ENCODE results near the gene GZMM.
"Not testable (repeated sequence)": the region's sequence is repeated elsewhere in the genome, so short reads cannot be mapped to it uniquely, and the experiment has no call there.

GZMM gene

DNA sequence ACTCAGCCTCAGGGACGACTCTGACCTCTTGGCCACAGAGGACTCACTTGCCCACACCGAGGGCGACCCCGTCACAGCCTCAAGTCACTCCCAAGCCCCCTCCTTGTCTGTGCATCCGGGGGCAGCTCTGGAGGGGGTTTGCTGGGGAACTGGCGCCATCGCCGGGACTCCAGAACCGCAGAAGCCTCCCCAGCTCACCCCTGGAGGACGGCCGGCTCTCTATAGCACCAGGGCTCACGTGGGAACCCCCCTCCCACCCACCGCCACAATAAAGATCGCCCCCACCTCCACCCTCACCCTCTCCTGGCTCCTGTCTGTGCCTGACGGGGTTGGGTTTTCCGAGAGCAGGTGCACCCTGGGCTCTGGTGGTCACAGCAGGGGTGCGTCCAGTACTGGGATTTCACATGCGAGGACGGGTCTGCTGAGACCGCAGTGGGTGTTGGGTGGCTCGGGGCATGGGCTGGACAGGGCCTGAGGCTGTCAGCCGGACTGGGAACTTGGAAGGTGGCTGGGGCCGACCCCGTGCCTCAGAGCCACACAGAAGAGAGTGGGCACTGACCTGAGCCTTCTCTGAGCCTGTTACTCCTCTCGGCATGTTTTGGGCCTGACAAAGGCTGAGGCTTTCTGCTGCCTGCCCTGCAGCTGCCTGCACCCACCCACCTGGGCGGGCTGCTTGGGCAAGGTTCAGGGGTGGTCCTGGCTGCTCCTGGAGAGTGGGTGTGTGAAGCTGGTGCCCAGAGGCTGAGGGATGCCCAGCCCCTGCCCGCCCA, 39.5 kb downstream of the GZMM start:
- no peak for DNase-seq (ENCODE audit: low read depth in 2 of 2)

DNA sequence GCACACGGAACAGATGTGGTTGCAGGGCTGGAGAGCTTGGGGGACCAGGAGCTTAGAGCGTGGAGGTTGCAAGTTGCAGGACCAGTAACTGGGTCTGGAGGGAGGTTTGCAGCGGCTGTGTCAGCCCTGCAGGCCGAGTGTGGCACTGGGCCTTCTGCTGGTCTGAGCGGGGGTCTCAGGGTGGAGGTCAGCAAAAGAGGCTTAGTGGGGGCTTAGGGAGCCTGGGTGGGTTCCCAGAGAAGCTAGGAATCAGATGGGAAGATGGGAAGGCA, 40.1 kb downstream of the GZMM start:
- no peak for DNase-seq (ENCODE audit: low read depth in 2 of 2)

DNA sequence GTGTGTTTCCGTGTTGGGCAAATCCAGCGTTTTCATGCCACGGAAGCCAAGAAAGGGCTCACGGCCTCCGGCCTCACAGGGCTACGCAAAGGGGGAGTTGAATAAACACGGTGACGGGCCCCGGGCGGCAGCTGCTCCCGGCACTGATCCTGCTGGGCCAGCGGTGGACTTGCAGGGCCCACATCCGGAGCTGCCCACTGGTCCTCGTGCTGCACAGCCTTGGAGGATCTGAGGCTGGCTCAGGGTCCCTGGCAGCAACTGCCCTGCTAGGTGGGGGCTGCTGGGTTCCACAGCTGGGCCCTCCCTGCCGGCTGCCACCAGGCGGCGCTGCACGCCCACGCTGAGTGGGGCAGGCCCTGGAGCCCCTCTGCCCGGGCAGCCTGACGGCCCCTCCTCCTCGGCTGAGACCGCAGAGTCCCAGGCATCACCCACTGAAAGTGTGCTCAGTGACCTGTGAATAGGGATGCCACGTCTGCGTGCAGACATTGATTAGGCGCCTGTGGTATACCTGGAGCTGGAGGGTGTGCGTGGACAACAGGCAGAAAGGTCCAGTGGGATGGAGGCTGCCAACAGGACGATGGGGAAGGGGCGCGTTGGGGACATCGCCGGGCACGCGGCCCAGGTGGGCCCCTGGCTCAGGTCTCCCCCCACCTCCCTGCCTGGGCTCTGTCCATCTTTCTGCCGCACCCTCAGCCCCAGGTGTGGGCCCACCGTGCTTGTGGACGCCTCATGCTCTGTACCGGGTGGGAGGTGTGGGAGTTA, 40.6 kb downstream of the GZMM start:
- DNase-seq (ENCODE audit: low read depth in 2 of 2), result no peak

DNA sequence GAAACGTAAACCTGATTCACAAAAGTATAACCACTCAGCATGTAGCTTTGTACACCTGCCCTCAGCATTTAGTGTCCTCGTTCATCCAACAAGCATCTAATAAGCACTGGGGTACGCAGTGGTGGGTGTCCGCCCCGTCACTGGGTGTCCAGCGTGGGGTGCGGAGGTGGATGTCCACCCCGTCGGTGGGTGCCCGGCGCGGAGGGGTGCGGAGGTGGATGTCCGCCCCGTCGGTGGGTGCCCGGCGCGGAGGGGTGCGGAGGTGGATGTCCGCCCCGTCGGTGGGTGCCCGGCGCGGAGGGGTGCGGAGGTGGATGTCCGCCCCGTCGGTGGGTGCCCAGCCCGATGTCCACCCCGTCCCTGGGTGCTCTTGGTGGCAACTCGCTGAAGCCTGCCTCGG, 41.3 kb downstream of the GZMM start:
- not testable (repeated sequence) for DNase-seq (ENCODE audit: low read depth in 2 of 2)

DNA sequence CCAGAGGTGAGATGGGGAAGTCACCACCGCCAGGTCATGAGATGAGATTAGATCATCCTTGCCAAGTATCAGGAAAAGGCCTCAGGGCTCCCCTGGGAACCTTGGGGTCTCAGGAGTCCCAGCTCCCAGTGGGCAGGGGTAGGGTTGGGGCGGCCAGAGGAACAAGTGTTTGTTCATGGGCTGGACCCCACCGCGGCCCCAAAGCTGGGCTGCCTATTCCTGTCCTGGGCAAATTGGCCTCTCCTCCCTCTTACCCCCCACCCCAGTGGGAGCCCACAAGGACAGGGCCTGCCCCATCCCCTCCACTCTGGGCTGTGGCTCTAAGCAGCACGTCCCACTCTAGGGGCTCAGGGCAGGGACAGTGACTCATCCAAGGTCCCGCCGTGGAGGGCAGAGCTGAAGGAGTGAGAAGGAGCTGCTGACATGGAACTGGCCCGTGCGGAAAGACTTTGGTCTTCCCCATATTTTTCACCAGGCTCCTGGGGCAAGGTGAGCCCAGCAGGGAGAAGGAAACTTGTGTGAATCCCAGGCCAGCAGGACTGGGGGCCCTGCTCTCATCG, 41.8 kb downstream of the GZMM start:
- DNase-seq (ENCODE audit: low read depth in 2 of 2), result no peak

DNA sequence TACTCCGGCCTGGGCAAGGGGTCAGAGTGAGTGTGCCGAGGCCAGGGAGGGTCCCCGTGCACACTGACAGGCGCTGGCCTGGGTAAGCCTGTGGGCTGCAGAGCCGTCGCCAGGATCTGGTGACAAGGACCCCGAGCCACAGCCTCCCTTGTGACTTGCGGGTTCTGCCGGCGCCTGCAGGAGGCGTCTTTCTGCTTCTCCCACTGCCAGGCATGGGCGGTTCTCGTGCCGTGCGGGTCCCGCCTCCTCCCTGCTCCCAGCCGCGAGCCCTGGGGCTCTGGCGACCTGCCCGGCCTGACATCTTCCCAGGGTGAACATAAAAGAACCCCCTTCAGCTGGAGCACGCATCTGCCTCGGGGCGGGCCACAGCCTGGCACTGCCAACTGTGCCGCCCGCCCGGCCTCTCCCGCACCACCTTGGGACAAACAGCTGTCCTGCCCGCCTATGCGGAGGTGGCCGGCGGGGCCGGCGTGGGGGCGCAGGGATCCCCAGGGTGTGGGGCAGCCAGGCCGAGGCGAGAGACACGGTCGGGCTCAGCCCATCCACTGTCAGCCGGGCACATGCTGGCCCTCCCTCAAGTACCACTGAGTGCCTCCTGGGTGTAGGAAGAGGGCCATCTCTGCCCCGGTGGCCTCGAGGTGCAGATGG, 44.4 kb downstream of the GZMM start:
- peak in 1 of 2 experiments; percentile 47 for DNase-seq (ENCODE audit: low read depth in 2 of 2)

DNA sequence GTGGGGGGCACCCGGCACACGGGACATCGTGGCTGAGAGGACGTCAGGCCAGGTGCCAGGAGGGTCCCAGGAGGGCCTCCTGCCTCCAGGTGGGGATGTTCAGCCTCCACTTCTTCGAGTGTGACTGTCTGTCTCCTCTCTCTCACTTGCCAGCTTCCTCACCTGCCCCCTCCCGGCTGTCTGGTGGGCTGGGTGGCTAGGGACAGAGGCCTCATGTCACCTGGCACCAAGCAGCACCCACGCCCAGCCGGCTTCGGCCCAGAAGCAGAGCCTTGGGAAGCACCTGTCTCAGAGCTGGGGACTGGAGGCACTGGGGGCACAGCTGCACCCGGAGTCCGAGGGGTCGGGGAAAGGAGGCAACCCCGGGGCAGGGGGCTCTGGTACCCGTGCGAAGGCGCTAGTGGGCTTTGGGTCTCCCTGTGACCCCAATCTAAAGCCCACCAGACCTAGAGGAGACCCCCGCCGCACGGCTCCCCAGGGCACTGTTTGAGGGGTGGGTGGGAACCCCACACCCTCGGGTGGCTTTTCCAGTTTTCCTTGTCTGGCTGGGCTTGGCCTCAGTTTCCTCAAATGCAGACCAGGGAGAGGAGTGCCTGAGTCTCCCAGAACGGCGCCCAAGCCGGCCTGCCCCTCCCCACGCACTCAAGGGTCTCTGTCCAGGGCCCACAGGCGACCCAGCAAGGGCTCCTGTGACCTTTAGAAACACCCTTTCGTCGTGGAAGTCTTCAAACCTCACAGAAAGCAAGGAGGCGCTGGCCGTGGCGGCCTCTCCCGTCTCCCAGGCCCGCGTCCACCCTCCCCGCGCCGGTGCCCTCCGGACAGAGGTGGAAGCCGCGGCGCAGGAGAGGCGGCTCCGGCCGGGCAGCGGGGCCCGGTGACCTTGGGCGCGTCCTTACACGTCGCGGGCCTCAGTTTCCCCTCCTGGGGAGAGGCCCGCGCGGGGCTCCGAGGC, 45.2 kb downstream of the GZMM start:
- DNase-seq (ENCODE audit: low read depth in 2 of 2), result no peak

DNA sequence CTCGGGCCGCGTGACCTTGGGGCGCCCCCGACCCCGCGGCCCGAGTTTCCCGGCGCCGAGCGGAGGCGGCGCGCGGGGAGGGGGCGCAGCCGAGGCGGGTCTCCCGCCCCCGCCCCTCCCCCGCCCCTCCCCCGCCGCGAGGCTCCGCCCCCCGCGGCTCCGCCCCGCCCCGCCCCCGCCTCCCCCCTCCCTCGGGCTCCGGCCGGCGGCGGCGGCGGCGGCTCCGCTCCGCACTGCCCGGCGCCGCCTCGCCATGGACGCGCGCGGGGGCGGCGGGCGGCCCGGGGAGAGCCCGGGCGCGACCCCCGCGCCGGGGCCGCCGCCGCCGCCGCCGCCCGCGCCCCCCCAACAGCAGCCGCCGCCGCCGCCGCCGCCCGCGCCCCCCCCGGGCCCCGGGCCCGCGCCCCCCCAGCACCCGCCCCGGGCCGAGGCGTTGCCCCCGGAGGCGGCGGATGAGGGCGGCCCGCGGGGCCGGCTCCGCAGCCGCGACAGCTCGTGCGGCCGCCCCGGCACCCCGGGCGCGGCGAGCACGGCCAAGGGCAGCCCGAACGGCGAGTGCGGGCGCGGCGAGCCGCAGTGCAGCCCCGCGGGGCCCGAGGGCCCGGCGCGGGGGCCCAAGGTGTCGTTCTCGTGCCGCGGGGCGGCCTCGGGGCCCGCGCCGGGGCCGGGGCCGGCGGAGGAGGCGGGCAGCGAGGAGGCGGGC, 46.0 kb downstream of the GZMM start, which contains the start of gene HCN2:
Gene HCN2 (plus strand): TSS at position 189 of the 703 bp plus-strand sequence. CDS start 65 bp downstream, at position 254.
- DNase-seq (ENCODE audit: low read depth in 2 of 2), result no peak

DNA sequence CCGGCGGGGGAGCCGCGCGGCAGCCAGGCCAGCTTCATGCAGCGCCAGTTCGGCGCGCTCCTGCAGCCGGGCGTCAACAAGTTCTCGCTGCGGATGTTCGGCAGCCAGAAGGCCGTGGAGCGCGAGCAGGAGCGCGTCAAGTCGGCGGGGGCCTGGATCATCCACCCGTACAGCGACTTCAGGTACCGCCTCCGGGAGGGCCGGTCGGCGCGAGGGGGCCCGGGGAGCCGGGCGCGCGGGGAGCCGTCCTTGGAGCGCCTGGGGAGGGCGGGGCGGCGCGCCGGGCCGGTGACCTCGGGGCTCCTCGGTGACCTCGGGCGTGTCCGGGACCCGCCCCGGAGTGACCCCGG, 46.5 kb downstream of the GZMM start:
- no peak for DNase-seq (ENCODE audit: low read depth in 2 of 2)

DNA sequence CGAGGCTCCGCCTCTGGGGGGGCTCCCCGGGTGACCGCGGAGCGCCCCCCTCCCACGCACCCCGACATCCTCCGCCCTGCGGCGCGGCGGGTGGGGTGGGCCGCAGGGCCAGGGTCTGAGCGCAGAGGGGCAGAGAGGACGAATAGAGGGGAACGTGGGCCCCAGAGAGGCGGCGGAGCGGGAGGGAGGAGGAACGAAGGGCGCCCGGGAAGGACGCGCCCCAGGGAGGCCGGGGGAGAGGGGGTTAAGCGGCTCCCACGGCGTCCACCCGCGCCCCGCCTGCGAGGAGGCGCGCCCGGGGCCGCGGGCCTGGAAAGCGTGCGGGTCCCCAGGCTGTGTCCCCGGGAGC, 46.9 kb downstream of the GZMM start:
- no peak for DNase-seq (ENCODE audit: low read depth in 2 of 2)

DNA sequence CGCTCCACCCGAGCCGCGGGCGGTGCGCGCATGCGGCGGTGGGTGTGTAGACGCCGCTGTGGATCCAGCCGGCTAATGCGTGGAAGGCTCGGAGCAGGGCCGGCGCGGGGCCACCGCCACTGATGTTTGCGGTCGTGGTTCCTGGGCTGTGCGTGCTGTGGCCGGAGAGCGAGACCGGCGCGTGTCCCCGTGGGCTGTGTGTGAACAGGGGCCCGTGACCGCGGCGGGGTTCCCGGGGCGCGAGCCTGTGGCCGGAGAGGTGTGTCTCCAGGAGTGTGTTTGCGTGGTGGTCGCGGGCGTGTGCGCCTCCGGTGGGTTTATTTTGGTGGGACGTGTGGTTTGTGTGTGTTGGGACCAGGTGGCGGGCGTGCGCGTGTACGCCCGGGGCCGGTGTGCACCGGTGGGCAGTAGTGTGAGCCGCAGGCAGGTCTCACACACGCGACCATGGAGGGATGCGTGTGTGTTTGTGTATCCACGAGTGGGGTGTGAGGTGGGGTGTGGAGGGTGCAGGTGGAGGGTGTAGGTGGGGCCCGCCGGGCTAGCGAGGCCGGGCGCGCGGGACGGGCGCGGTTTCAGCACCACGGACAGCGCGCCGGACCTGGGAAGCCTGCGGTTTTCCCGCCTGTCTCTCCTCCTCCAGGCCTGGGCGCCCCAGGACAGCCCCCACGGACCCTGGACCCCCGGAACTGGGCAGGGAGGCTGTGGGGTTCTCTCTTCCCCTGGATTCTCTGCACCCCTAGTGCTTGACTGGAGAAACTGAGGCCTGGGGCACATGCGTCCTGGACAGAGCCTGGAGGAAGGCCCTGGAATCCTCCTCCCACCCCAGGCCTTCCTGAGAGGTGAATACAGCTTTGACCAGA, 47.5 kb downstream of the GZMM start:
- no peak for DNase-seq (ENCODE audit: low read depth in 2 of 2)

DNA sequence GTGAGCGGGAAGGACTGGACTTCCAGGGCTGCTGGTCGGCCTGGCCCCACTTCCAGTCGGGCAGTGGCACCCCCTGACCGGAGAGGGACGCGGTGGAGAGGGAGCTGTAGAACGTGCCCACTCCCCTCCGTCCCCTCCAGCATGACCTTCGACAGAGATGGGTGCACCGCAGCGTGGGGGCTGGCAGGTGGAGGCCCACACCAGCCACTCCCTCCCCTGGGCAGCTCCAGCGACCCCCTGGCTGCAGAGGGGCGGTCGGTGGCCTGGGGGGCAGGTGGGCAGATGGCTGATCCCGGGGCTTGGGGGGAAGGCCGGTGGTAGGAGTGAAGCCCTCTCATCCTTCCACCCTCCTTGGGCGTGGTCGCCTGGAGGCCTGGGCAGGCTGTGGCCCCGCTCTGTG, 48.2 kb downstream of the GZMM start:
- DNase-seq (ENCODE audit: low read depth in 2 of 2), result no peak

DNA sequence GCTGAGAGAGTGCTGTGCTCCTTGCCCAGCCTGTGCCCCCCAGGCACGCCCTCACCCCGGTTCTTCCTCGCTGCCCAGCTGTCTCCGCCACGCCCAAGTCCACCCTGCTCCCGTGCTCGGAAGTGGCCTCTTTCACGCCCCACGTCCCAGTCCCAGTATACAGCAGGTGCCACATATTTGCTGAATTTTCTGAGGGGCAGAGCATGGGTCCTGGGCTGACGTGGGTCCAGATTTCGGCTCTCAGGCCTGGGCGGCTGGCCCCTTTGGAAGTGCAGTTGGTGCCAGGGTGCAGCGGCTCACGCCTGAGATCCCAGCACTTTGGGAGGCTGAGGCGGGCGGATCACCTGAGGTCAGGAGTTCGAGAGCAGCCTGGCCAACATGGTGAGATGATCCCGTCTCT, 49.2 kb downstream of the GZMM start:
- no peak for DNase-seq (ENCODE audit: low read depth in 2 of 2)

DNA sequence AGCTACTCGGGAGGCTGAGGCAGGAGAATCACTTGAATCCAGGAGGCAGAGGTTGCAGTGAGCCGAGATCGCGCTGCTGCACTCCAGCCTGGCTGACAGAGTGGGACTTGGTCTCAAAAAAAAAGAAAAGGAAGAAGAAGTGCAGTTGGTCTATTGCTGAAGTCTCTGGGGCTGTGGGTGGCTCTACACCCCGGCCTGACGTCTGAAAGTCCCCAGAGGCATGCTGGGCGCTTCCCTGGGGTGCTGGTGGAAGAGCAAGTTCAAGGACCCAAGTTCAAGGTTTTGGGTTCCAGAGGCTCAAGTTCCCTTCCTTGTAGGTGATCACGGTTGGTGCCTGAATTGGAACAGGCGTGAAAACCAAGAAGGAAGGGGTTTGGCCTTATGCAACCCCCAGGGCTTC, 49.7 kb downstream of the GZMM start:
- no peak for DNase-seq (ENCODE audit: low read depth in 2 of 2)

DNA sequence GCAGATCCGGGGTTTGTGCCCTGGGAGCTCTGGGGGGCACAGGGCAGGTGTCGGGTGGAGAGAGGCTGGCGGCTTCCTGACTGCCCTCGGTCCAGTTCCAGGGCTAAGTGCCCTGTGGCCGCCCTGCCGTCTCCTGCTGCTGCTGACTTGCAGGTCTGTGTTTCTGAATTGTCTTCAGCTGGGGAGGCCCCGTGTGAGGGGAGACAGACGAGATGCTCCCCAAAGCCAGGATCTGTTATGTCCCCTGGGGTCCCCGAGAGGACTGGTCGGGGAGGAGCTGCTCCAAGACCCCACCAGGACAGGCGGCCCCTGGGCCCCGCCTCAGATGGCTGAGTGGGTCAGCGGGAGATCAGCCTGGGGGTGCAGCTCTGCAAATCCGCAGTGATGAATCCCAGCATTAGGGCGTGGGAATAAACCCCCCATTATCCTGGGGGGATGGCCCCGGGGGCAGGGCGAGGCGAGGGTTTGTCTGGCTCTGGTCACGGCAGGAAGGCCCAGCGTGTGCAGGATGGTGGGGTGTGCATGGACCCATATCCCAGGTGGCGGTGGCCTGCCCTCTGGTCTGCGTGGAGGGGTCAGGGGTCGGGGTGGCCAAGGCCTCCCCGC, 50.5 kb downstream of the GZMM start:
- DNase-seq (ENCODE audit: low read depth in 2 of 2), result no peak

DNA sequence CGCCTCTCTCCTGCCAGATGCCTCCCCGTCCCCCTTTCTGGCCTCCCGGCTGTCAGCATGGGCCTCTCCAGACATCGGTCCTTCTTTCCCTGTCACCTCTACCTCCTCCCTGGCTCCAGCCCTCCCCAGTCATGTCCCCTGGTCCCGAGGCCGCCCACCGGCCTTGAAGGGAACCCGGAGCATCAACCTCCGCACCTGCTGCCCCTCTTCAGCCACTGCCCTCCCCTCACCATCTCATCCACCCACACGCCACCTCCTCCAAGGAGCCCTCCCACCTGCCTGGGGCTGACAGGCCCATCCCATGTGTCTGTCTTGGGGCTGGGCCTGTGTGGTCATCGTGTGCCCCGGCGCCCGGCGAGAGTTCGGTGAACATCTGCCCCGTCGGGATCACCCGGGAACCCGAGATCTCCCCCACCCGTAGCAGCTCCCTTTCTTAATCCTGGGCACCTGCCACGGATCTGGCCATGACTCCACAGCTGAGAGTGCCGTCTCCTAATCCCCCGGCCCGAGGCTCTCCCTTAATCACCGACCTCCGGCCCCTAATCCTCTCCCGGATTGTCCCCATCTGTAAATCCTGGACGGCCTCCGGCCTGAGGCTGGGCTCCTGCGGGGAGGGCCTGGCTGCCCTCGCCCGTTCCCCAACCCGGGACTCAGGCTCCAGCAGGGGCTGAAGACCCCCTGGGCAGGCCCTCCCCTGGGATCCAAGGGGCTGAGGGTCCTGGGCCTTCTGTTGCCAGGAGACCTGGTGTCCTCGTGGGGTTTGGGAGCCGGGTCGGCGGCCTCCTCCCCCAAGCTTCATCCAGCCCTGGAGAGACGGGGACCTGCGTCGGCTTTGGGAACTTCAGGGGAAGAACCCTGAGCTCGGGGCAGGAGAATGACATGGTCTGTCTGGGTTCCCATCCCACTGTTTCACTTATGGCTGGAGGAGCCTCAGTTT, 51.7 kb downstream of the GZMM start:
- DNase-seq (ENCODE audit: low read depth in 2 of 2), result no peak

DNA sequence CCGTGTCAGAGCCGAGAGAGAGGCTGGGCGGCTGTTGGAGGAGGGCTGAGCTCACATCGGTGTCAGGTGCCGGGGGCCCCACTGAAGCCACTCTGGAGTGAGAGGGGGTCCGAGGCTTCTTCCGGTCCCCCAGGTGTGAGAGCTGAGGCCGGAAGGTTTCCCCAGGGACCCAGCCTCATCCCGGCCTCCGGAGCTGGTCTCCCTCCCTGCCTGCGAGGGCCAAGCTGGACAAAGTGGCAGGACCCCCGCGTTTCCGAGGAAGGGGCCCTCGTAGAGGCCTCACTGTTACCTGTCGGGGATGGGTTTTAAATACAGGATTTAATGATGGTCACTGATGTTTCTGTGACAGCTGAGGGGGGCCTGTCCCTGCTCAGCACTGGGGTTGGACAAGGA, 52.4 kb downstream of the GZMM start:
- no peak for DNase-seq (ENCODE audit: low read depth in 2 of 2)
